HG02610 (cell line): ENCODE data around the gene SPSB4.

Experiments used
- ATAC-seq: cut with Tn5 transposase; IDR thresholded peaks from one replicate; pipeline ENCODE4 v1.9.1; 2021; ENCODE audit warnings: mild to moderate bottlenecking, moderate library complexity; ENCODE audit not compliant: unreplicated experiment

SPSB4 gene

GRCh38 chr3:141052201-141053069 lies 1.3 kb downstream of the SPSB4 start:
- ATAC-seq = no peak

- no peak for ATAC-seq
Observed at GRCh38 chr3:141055136-141055535, 4.0 kb downstream of the SPSB4 start.

- no peak for ATAC-seq
Observed at GRCh38 chr3:141055536-141056445, 4.6 kb downstream of the SPSB4 start.

GRCh38 chr3:141056751-141057171 lies 5.6 kb downstream of the SPSB4 start:
- ATAC-seq = no peak

- ATAC-seq = no peak
Observed at GRCh38 chr3:141057436-141057835, 6.3 kb downstream of the SPSB4 start.

- ATAC-seq = no peak
Observed at GRCh38 chr3:141057946-141058800, 7.0 kb downstream of the SPSB4 start.

- no peak for ATAC-seq
Observed at GRCh38 chr3:141058996-141059395, 7.8 kb downstream of the SPSB4 start.

GRCh38 chr3:141059816-141060215 lies 8.7 kb downstream of the SPSB4 start:
- ATAC-seq = no peak

GRCh38 chr3:141060327-141060726 lies 9.2 kb downstream of the SPSB4 start:
- ATAC-seq = no peak

GRCh38 chr3:141063831-141064230 lies 12.7 kb downstream of the SPSB4 start:
- ATAC-seq = no peak

- no peak for ATAC-seq
Observed at GRCh38 chr3:141064255-141064926, 13.2 kb downstream of the SPSB4 start.

GRCh38 chr3:141065258-141065657 lies 14.1 kb downstream of the SPSB4 start:
- no peak for ATAC-seq

- no peak for ATAC-seq
Observed at GRCh38 chr3:141065841-141066805, 15.0 kb downstream of the SPSB4 start.

GRCh38 chr3:141067206-141067974 lies 16.2 kb downstream of the SPSB4 start:
- no peak for ATAC-seq

GRCh38 chr3:141070229-141070628 lies 19.1 kb downstream of the SPSB4 start:
- ATAC-seq = no peak

GRCh38 chr3:141070727-141071357 lies 19.7 kb downstream of the SPSB4 start:
- ATAC-seq = no peak

- no peak for ATAC-seq
Observed at GRCh38 chr3:141071681-141072260, 20.6 kb downstream of the SPSB4 start.

GRCh38 chr3:141072950-141073349 lies 21.8 kb downstream of the SPSB4 start:
- ATAC-seq = no peak
